NCI-H146 (cell line): ENCODE measurements around the gene MPC1L.
"Not testable (repeated sequence)": the region's sequence is repeated elsewhere in the genome, so short reads cannot be mapped to it uniquely, and the experiment has no call there.

Experiments
- DNase-seq: peaks from one replicate; lab custom pipeline; 2025; lab: John Stamatoyannopoulos, UW

MPC1L gene

GRCh38 chrX:40623139-40623536 is at the start of gene MPC1L:
TSS of gene MPC1L (plus strand) at chrX:40623428. CDS start at chrX:40623566, 138 bp downstream.
- no peak for DNase-seq

GRCh38 chrX:40573763-40574162 is 49.5 kb upstream of the MPC1L start:
- peak; percentile 28 for DNase-seq

GRCh38 chrX:40575411-40575810 is 47.8 kb upstream of the MPC1L start:
- not testable (repeated sequence) for DNase-seq

GRCh38 chrX:40576291-40576690 is 46.9 kb upstream of the MPC1L start:
- no peak for DNase-seq

GRCh38 chrX:40578039-40578695 is 45.1 kb upstream of the MPC1L start:
- DNase-seq: no peak

GRCh38 chrX:40579141-40579540 is 44.1 kb upstream of the MPC1L start:
- no peak for DNase-seq

GRCh38 chrX:40579900-40580536 is 43.2 kb upstream of the MPC1L start:
- DNase-seq: peak; percentile 17

- DNase-seq: peak; percentile 96
Measured at GRCh38 chrX:40580537-40581335, 42.5 kb upstream of the MPC1L start, which contains the start of gene ATP6AP2. TSS of gene ATP6AP2 (plus strand) at chrX:40580970. CDS start at chrX:40581066, 96 bp downstream.

- no peak for DNase-seq
Measured at GRCh38 chrX:40581336-40581920, 41.8 kb upstream of the MPC1L start.

GRCh38 chrX:40582178-40582577 is 41.0 kb upstream of the MPC1L start:
- DNase-seq: not testable (repeated sequence)

- DNase-seq: no peak
Measured at GRCh38 chrX:40582811-40583210, 40.4 kb upstream of the MPC1L start.

- not testable (repeated sequence) for DNase-seq
Measured at GRCh38 chrX:40587623-40588022, 35.6 kb upstream of the MPC1L start.

- not testable (repeated sequence) for DNase-seq
Measured at GRCh38 chrX:40589616-40590321, 33.5 kb upstream of the MPC1L start.

- DNase-seq: no peak
Measured at GRCh38 chrX:40603446-40603845, 19.8 kb upstream of the MPC1L start.

GRCh38 chrX:40607381-40607780 is 15.8 kb upstream of the MPC1L start:
- DNase-seq: no peak

GRCh38 chrX:40612511-40612910 is 10.7 kb upstream of the MPC1L start:
- no peak for DNase-seq

GRCh38 chrX:40615976-40616375 is 7.3 kb upstream of the MPC1L start:
- no peak for DNase-seq

GRCh38 chrX:40617566-40617965 is 5.7 kb upstream of the MPC1L start:
- no peak for DNase-seq

- no peak for DNase-seq
Measured at GRCh38 chrX:40622479-40623138, 619 bp upstream of the MPC1L start.

- no peak for DNase-seq
Measured at GRCh38 chrX:40623665-40624064, 437 bp downstream of the MPC1L start.

GRCh38 chrX:40625294-40625693 is 2.1 kb downstream of the MPC1L start:
- DNase-seq: no peak
